DND-41 (cell line): Measurements from ENCODE around the gene TMEM131L.

Source experiments
- ATAC-seq: fragments of 200-7000 bp; cut with Tn5 transposase; 3 replicates; pipeline ENCODE4 v1.9.1; 2021; ENCODE audit warnings: low read depth; ENCODE audit not compliant: insufficient read depth
- DNase-seq: peaks from one replicate; pipeline ENCODE4 v3.0.0-alpha.2; 2020
- H2AFZ ChIP-seq: 2 replicates; pipeline ENCODE4 v1.6.0; 2012; ENCODE audit warnings: low read depth, low read length
- H3K27ac ChIP-seq: 2 replicates; pipeline ENCODE4 v1.5.1; 2012; ENCODE audit warnings: low read length, inconsistent platforms
- H3K27me3 ChIP-seq: fragments of 200-600 bp; sonication (generic); 2 replicates; pipeline ENCODE4 v1.6.0; 2012; ENCODE audit warnings: low read length, mild to moderate bottlenecking, inconsistent platforms; ENCODE audit not compliant: insufficient read depth, poor library complexity
- H3K36me3 ChIP-seq: 2 replicates; pipeline ENCODE4 v1.5.1; 2012; ENCODE audit warnings: low read length, inconsistent platforms; ENCODE audit not compliant: insufficient read depth
- H3K4me1 ChIP-seq: 2 replicates; pipeline ENCODE4 v1.5.1; 2012; ENCODE audit warnings: mild to moderate bottlenecking, low read length; ENCODE audit not compliant: insufficient read depth
- H3K4me2 ChIP-seq: 2 replicates; pipeline ENCODE4 v1.6.0; 2012; ENCODE audit warnings: mild to moderate bottlenecking, moderate library complexity, low read length, inconsistent platforms; ENCODE audit not compliant: insufficient read depth
- H3K4me3 ChIP-seq, 2 experiments: fragments of 200-600 bp in 1 of 2; shearing (Covaris generic) in 1 of 2; 2 replicates each; pipeline ENCODE4 v1.5.1; 2012 to 2016; ENCODE audit warnings: inconsistent platforms in 2 of 2, low read length in 2 of 2, mild to moderate bottlenecking in 2 of 2, low read depth in 1 of 2, moderate library complexity in 1 of 2
- H3K79me2 ChIP-seq: 2 replicates; pipeline ENCODE4 v1.6.0; 2012; ENCODE audit warnings: low read length, inconsistent platforms; ENCODE audit not compliant: insufficient read depth
- H3K9ac ChIP-seq: 2 replicates; pipeline ENCODE4 v1.6.0; 2012; ENCODE audit warnings: low read depth, mild to moderate bottlenecking, inconsistent platforms, low read length, moderate library complexity
- H3K9me3 ChIP-seq: 2 replicates; pipeline ENCODE4 v1.5.1; 2012; ENCODE audit warnings: low read length, moderate library complexity, mild to moderate bottlenecking, inconsistent platforms; ENCODE audit not compliant: insufficient read depth, severe bottlenecking
- H4K20me1 ChIP-seq: 2 replicates; pipeline ENCODE4 v1.6.0; 2012; ENCODE audit warnings: low read length; ENCODE audit not compliant: insufficient read depth
- CTCF ChIP-seq: IDR thresholded peaks from 2 replicates; pipeline ENCODE4 v1.5.1; 2012; ENCODE audit warnings: borderline replicate concordance, low read length, moderate library complexity, mild to moderate bottlenecking; ENCODE audit not compliant: poor library complexity, severe bottlenecking; ENCODE audit errors: extremely low read depth
- EZH2 ChIP-seq: IDR thresholded peaks from 3 replicates; pipeline ENCODE4 v1.6.1; 2012; ENCODE audit warnings: borderline replicate concordance, low read depth, mild to moderate bottlenecking, moderate library complexity, low read length, inconsistent platforms; ENCODE audit not compliant: severe bottlenecking

The TMEM131L gene

GRCh38 chr4:153514688-153515426 lies 48.7 kb downstream of the TMEM131L start:
- Histone ChIP-seq H3K79me2 (peaks cover 100% of the 10 kb centered on the region), H4K20me1 (peaks cover 46% of the 10 kb centered on the region; the same call in 1 of the 2 replicates), H3K27me3 (no peaks in the 10 kb centered on the region), H3K4me2 (peak overlapping the region; percentile 71), H3K9ac (no peak overlapping the region), H3K4me3 (no peak overlapping the region), H3K9me3 (no peaks in the 10 kb centered on the region), H3K36me3 (peaks cover 71% of the 10 kb centered on the region), H3K4me1 (peaks cover 99% of the 10 kb centered on the region), H3K27ac (peak overlapping the region; percentile 56), H2AFZ (no peak overlapping the region)
- ATAC-seq (no peak), DNase-seq (no peak)
- TF ChIP-seq EZH2 (no peak), CTCF (no peak)

GRCh38 chr4:153517159-153517558 lies 51.0 kb downstream of the TMEM131L start:
- no peak for DNase-seq
- Histone ChIP-seq H3K79me2 (peaks cover 97% of the 10 kb centered on the region), H3K9ac (peak overlapping the region; percentile 62), H3K4me3 (peak overlapping the region in 1 of 2 experiments; percentile 53; a peak in 2 of 4 replicates), H3K9me3 (no peaks in the 10 kb centered on the region), H3K4me2 (peak overlapping the region; percentile 71), H2AFZ (no peak overlapping the region), H3K36me3 (peaks cover 54% of the 10 kb centered on the region), H3K4me1 (peaks cover 100% of the 10 kb centered on the region), H3K27ac (peak overlapping the region; percentile 92), H3K27me3 (no peaks in the 10 kb centered on the region), H4K20me1 (peaks cover 28% of the 10 kb centered on the region; the same call in 1 of the 2 replicates)
- ATAC-seq: no peak
- no peak for TF ChIP-seq CTCF
- no peak for TF ChIP-seq EZH2

GRCh38 chr4:153518001-153518400 lies 51.8 kb downstream of the TMEM131L start:
- Histone ChIP-seq H3K79me2 (peaks cover 97% of the 10 kb centered on the region), H3K4me2 (peak overlapping the region; percentile 71), H3K4me3 (peak overlapping the region in 1 of 2 experiments; percentile 53; a peak in 2 of 4 replicates), H3K9ac (peak overlapping the region; percentile 62), H4K20me1 (peaks cover 23% of the 10 kb centered on the region; the same call in 1 of the 2 replicates), H3K36me3 (peaks cover 54% of the 10 kb centered on the region), H3K9me3 (no peaks in the 10 kb centered on the region), H3K4me1 (peaks cover 100% of the 10 kb centered on the region), H3K27me3 (no peaks in the 10 kb centered on the region), H2AFZ (peak overlapping the region; percentile 7; the same call in 1 of the 2 replicates), H3K27ac (peak overlapping the region; percentile 92)
- peak; percentile 48 for DNase-seq
- 0 out of 3 replicates have a peak, but pooled peaks have one; percentile 1 for ATAC-seq
- TF ChIP-seq EZH2: no peak
- peak; percentile 40 for TF ChIP-seq CTCF
